GM21619 (cell line): ENCODE measurements around the gene AQP12A.
"Not testable (repeated sequence)": the region's sequence is repeated elsewhere in the genome, so short reads cannot be mapped to it uniquely, and the experiment has no call there.

Source experiments
- ATAC-seq: cut with Tn5 transposase; IDR thresholded peaks from one replicate; pipeline ENCODE4 v1.9.1; 2021; ENCODE audit not compliant: unreplicated experiment

The AQP12A gene, protein sequence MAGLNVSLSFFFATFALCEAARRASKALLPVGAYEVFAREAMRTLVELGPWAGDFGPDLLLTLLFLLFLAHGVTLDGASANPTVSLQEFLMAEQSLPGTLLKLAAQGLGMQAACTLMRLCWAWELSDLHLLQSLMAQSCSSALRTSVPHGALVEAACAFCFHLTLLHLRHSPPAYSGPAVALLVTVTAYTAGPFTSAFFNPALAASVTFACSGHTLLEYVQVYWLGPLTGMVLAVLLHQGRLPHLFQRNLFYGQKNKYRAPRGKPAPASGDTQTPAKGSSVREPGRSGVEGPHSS

GRCh38 chr2:240691631-240692420 is at the start of gene AQP12A:
AQP12A (plus strand) TSS chr2:240691866; CDS start chr2:240691914, 48 bp downstream.
- not testable (repeated sequence) for ATAC-seq

- no peak for ATAC-seq
Measured at GRCh38 chr2:240642061-240642805, 49.4 kb upstream of the AQP12A start.

GRCh38 chr2:240642806-240643092 is 48.9 kb upstream of the AQP12A start:
- ATAC-seq, result no peak

GRCh38 chr2:240643093-240643810 is 48.4 kb upstream of the AQP12A start:
- no peak for ATAC-seq

GRCh38 chr2:240643811-240644150 is 47.9 kb upstream of the AQP12A start:
- no peak for ATAC-seq

- no peak for ATAC-seq
Measured at GRCh38 chr2:240644171-240644651, 47.5 kb upstream of the AQP12A start.

DNA sequence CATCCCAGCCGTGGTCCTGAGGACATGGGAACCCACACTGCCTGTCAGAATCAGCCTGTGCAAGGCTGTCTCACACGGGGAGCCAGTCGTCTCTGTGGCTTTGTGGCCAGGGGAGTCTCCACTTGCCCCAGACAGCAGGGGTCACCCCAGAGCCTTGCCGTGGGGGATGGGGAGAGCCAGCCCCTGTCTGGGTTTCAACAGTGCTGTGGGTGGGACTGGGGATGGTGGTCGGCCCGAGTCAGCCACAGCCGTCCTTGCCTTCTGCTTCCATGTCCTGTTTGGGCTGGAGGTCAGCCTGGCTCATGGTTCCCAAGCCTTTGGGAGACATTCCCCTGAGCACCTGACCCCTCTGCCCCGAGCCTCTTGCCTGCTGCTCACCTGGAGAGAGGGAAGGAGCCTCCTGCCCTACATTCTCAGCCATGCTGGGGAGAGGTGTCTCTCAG is 46.8 kb upstream of the AQP12A start:
- ATAC-seq, result no peak

DNA sequence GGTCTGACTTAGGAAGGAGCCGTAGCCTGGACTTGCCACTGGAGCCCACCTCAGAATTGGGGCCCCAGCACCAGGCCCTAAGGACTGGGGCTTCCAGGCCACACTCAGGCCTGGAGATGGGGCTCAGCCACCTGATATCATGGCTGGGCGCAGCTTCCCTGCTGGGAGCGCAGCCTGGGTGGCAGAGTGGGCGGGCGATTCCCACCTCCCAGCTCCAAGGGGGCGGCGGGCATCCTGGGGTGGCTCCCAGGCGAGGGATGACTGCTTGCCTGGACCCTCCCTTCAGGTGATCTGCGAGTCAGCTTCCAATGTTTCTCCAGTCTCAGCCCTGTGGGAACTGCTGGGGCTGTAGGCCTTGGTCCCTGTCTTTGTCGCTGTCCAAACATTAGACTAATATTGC is 46.3 kb upstream of the AQP12A start:
- ATAC-seq, result no peak

DNA sequence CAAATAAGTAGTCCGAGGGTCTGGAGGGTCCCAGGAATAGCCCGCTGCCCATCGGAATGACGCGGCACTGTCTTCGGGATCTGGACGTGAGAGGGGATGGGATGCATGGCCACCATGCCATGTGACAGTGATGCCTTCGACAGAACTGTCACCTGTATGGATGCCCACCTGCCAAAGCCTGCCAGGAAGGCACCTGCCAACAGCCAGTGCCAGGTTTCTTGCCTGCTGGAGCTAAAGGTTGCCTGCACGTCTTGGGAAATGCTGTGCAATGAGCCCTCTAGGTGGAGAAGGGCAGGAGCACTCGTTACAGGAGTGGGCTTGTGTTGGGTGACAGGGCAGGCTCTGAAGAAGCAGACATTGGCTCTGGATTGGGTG is 45.9 kb upstream of the AQP12A start:
- ATAC-seq, result no peak

DNA sequence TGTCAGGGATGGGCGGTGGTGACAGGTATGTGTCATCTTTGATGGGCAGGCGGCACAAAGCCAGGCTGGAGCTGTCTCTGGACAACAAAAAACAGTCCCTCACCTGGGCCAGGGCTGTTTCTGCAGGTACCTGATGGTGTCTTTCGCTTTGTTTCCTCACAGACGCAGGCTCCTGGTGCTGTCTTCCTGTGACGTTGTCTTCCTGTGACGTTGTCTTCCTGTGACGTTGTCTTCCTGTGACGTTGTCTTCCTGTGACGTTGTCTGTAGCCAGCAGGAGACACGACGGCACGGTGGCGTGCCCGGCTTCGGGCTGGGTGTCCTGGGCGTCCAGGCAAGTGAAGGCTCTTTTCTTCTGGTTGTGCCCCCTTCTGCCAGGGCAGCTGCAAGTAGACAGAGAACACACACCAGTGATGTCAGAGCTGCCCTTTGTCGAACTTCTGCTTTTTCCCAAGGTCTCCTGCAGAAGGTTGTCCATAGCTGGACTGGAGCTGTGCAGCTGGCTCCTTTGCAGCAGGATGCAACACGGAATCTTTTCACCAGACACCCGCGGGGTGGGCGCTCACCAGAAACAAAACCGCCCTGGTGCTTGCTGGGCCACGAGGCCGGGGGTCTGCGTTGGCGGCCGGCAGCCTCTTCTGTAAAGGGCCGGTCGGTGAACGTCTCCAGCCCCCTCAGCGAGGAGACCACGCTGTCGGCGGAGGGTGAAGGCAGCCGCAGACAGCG is 45.3 kb upstream of the AQP12A start:
- no peak for ATAC-seq

DNA sequence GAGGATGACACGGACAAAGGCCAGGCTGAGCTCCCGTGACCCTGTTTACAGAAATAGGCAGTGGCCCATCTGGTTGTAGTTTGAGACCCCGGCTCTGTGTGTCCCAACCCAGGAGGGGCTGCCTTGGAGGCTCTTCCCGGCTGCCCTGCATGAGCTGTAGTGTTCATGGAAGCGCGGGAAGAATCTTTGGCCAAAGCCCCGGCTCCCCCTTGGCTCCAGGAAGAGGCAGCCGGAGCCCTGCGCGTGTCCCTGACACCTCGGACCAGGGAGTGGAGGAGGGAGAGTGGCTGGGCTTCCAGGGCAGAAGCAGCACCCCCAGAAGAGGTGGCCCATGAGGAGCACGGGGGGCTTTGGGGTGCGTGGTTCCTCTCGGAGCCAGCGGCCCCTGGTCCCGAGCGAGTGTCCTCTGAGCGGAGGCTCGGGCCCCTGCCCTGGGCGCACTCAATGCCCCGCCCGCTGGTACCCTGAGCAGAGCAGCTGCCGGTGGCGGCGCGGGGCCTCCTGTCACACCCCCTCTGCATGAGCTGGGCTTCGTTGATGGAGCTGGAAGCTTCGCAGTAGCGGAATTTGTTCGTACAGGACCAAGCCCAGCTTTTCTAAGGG is 44.7 kb upstream of the AQP12A start:
- no peak for ATAC-seq

- ATAC-seq, result no peak
Measured at GRCh38 chr2:240647503-240648154, 44.0 kb upstream of the AQP12A start.

- no peak for ATAC-seq
Measured at GRCh38 chr2:240648155-240648649, 43.5 kb upstream of the AQP12A start.

DNA sequence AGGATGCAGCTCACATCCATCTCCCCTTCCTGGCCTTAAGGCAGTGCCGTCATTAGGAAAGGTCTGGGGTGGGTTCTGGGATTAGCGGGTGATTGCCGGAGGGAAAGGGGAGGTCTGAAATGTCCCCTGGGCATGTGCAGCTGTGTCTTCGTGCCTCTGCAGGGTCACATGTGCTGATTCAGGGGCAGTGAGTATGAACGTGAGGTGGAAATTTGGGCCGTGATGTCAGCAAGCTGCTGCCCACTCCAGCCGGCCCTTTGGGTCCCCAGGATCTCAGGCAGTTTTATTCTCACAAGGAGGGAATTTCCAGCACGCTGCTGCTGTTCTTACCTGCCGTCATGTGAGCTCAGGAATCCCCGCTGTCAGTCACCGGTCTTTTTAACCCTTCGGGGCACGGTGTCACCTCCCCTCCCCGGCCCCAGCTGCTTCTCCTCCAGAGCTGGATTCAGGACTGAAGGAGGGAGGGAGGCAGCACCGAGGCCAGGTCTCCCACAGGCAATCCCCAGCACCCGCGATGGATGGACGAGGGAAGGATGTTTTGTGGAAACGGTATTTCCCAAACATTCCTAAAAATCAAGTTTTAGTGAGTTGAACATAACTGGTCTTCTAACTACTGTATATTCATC is 42.9 kb upstream of the AQP12A start:
- no peak for ATAC-seq

DNA sequence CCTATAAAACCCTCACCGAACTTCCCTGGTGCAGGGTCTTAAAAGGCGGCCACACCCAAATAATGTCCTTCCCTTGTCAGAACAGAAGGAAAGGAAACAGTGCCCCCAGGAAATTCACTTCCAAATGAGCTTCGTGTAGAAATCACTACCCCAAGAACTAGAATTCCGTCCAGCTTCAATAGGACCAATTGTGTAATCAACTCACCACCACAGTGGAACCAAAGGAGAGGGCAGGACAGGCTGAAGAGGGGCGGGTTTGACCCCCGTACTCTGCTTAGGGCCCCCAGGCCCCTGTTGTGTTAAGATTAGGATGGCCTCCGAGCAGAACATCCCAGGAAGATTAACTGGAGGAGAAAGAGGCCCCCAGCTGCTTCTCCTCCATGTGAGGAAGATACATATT is 42.3 kb upstream of the AQP12A start:
- no peak for ATAC-seq

- no peak for ATAC-seq
Measured at GRCh38 chr2:240650254-240650965, 41.3 kb upstream of the AQP12A start.

GRCh38 chr2:240651185-240651584 is 40.5 kb upstream of the AQP12A start:
- ATAC-seq, result no peak
